Ovary (tissue), 9 donors: Measurements from ENCODE around the gene ACR. TPM values are rescaled to one million over a fixed set of nuclear protein-coding genes. Genes with fewer than 3 reads are reported as not detected.
A peak's percentile ranks its signal among the peaks of the same experiment; 100 is the strongest.
"Not testable (repeated sequence)": the region's sequence is repeated elsewhere in the genome, so short reads cannot be mapped to it uniquely, and the experiment has no call there.

ENCODE experiments used
- DNase-seq, 5 donors: peaks; one replicate each; pipeline ENCODE4 v3.0.0-alpha.2; 2019 to 2020
- H3K27ac ChIP-seq, 2 donors: fragments of 200-600 bp; one replicate each; pipeline versions ENCODE4 v1.5.1 to v1.8.0; 2019 to 2022
- H3K27me3 ChIP-seq: fragments of 200-600 bp; one replicate; pipeline ENCODE4 v1.8.0; 2022
- H3K36me3 ChIP-seq: fragments of 200-600 bp; sonication (generic); one replicate; pipeline ENCODE4 v1.5.1; 2019
- H3K4me1 ChIP-seq: one replicate; pipeline ENCODE4 v1.8.1; 2013; ENCODE audit warnings: mild to moderate bottlenecking, moderate library complexity; ENCODE audit not compliant: insufficient read depth
- H3K4me3 ChIP-seq: fragments of 200-600 bp; sonication (generic); one replicate; pipeline ENCODE4 v1.5.1; 2017
- H3K9me3 ChIP-seq, 2 donors: fragments of 200-600 bp in 1 of 2; sonication (generic) in 1 of 2; one replicate each; pipeline versions ENCODE4 v1.5.1 to v1.8.1; 2013 to 2019; ENCODE audit warnings: mild to moderate bottlenecking in 1 of 2, moderate library complexity in 1 of 2
- EP300 ChIP-seq: sonication (generic); formaldehyde crosslinking; IDR thresholded peaks from one replicate; pipeline ENCODE4 v1.6.1; 2017; ENCODE audit warnings: antibody characterized with exemption
- POLR2A ChIP-seq: fragments of 450-650 bp; IDR thresholded peaks from one replicate; pipeline ENCODE4 v1.6.1; 2017; ENCODE audit warnings: antibody characterized with exemption, mild to moderate bottlenecking, moderate library complexity
- WGBS, 3 donors: extraction: QIAGEN DNeasy Blood & Tissue Kit in 1 of 3; methylation state at CpG; one replicate each; pipeline versions ENCODE4 v1.1.5 to v1.1.7; 2013 to 2017; 5-methylcytosine and 5-hydroxymethylcytosine counted together
- intact Hi-C, 4 donors: fragments of 100-400 bp; cut with DNase I; formaldehyde crosslinking; loops; one replicate each; pipeline versions ENCODE4 v1.11.0 to v1.15.1; 2022 to 2023
- polyA plus RNA-seq, 2 donors: library from polyadenylated mRNA; stranded (reverse); fragments of 200-250 nt in 1 of 2; fragments of 350-450 nt in 1 of 2; fragmentation: Illumina TruSeq in 1 of 2; extraction: RNeasy Lipid Tissue Mini Kit (QIAGEN cat#74804) in 1 of 2; gene quantifications; one replicate each; pipeline ENCODE4 v1.2.3, GENCODE V29; 2013 to 2014
- total RNA-seq, 7 donors: library from RNA; depleted of rRNA in 2 of 7; stranded (reverse); fragments of >200 nt in 2 of 7; fragmentation: NEBNext Ultra II Directional in 3 of 7; extraction: Animal tissue kit (Norgen Biotek cat#: 25700) in 3 of 7; gene quantifications; one replicate each; pipeline versions ENCODE4 v1.1.0 to v1.2.4, GENCODE V29; 2016 to 2023
- TF ChIP-seq, protein P1 (sequence below), 3 donors: fragments of 450-650 bp in 2 of 3; fragments of 200-600 bp in 1 of 3; IDR thresholded peaks; one replicate each; pipeline versions ENCODE4 v1.5.1 to v1.8.0; 2016 to 2022; ENCODE audit warnings: antibody characterized with exemption in 3 of 3, mild to moderate bottlenecking in 1 of 3
- donor health status: DM: no; HTN: no; CAD: no; lungs with moderate emphysema.
- donor health status: DM: no; HTN: no; CAD: no.
- donor health status: Bipolar disorder and iron deficiency.
- donor health status: DM: yes; HTN: yes; CAD: no.
- donor health status: DM: no; HTN: no; CAD: no.
- donor health status: DM: yes; HTN: yes; CAD: no.

ACR gene
- total and polyA plus RNA-seq, 9 donors = 0.25 to 1.3 (median 0.33) TPM; not detected in 4

GRCh38 chr22:50739279-50739691 lies 1.3 kb downstream of the ACR start:
- no peaks in the 10 kb centered on the region for H3K27me3 ChIP-seq
- intact Hi-C loops = no loop called here
- TF ChIP-seq EP300 = no peak
- TF ChIP-seq, protein P1, sequence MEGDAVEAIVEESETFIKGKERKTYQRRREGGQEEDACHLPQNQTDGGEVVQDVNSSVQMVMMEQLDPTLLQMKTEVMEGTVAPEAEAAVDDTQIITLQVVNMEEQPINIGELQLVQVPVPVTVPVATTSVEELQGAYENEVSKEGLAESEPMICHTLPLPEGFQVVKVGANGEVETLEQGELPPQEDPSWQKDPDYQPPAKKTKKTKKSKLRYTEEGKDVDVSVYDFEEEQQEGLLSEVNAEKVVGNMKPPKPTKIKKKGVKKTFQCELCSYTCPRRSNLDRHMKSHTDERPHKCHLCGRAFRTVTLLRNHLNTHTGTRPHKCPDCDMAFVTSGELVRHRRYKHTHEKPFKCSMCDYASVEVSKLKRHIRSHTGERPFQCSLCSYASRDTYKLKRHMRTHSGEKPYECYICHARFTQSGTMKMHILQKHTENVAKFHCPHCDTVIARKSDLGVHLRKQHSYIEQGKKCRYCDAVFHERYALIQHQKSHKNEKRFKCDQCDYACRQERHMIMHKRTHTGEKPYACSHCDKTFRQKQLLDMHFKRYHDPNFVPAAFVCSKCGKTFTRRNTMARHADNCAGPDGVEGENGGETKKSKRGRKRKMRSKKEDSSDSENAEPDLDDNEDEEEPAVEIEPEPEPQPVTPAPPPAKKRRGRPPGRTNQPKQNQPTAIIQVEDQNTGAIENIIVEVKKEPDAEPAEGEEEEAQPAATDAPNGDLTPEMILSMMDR (IDR thresholded peaks at IDR 0.05) = no peak
- no peaks in the 10 kb centered on the region for H3K36me3 ChIP-seq
- H3K4me3 ChIP-seq = no peak overlapping the region
- no peak overlapping the region for H3K27ac ChIP-seq
- 66 to 80% (median 73%) methylated on average over 17 of the region's 17 CpGs for WGBS, 3 donors
- H3K9me3 ChIP-seq = no peaks in the 10 kb centered on the region
- H3K4me1 ChIP-seq = no peaks in the 10 kb centered on the region
- DNase-seq = peak in 2 of 5 donors; percentile 5 to 8

DNA sequence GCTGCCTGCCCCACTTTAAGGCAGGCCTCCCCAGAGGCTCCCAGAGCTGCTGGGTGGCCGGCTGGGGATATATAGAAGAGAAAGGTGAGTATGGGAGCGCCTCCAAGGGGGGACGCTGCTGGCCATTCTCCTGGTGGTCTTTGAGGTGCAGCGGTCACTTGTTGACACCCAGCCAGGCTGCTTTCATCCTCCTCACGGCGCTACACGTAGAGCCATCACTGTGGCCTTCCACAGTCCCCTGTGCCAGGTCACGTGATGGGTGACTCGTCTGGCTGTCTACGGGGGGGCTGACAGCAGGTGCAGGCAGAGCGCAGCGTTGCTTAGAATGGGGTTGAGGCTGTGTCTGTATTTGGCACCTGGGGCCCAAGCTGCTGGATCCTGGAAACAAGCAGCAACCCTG lies 1.9 kb downstream of the ACR start:
- intact Hi-C loops = no loop called here
- Histone ChIP-seq H3K9me3 (no peaks in the 10 kb centered on the region), H3K4me3 (no peak overlapping the region), H3K4me1 (no peaks in the 10 kb centered on the region), H3K27ac (no peak overlapping the region), H3K36me3 (no peaks in the 10 kb centered on the region), H3K27me3 (no peaks in the 10 kb centered on the region)
- no peak for TF ChIP-seq POLR2A
- TF ChIP-seq, protein P1 (IDR thresholded peaks at IDR 0.05) = no peak
- no peak for TF ChIP-seq EP300
- 79 to 85% (median 80%) methylated on average over 12 of the region's 12 CpGs for WGBS, 3 donors
- DNase-seq = peak in 1 of 5 donors; percentile 4

DNA sequence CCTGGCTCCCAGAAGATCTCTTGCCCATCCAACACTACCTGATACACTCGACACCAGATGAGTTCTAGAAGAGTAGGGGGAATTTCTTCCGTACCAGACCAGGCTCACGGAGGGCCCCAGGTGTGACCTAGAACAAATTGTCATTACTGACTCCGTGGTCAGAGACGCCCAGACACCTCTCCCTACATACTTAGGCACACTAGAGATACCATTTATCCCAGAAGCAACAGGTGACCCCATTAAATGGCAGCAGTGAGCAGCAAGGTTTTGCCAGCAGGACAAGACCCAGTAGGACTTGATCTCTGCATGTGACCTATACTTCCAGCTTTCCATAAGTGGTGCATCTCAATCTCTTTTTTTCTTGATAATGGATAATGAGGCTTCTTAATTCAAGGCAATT lies 2.7 kb downstream of the ACR start:
- H3K27me3 ChIP-seq, intact Hi-C loops, H3K36me3 ChIP-seq, H3K4me3 ChIP-seq, H3K27ac ChIP-seq, DNase-seq, H3K9me3 ChIP-seq, H3K4me1 ChIP-seq: not testable (repeated sequence)
- WGBS, 3 donors = 86 to 92% (median 87%) methylated on average over 5 of the region's 5 CpGs

- H3K4me1 ChIP-seq, intact Hi-C loops, H3K9me3 ChIP-seq, DNase-seq, H3K27ac ChIP-seq, H3K27me3 ChIP-seq, H3K4me3 ChIP-seq, H3K36me3 ChIP-seq: not testable (repeated sequence)
- WGBS, 3 donors = 59 to 71% (median 62%) methylated on average over 4 to 10 of the region's 12 CpGs
Observed at GRCh38 chr22:50744424-50744823, 6.4 kb downstream of the ACR start.

DNA sequence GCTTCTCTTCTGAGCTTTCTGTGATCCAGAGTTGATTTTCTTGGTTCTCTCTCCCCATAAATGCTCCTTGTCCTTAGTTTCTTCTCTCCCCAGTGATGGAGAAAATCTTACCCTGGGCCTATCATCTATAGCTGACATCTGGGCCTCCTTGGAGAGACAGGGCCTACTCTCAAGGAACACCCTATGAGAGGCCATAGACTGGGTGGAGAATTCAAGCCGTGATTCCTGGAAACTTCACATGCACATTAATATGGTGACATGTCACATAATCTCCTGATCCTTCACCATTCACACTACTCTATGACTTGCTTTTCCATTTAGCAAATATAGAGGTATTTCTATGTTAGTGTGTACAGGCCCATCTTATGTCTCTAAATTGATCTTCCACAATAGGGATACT lies 9.5 kb downstream of the ACR start:
- intact Hi-C loops, H3K9me3 ChIP-seq, H3K4me1 ChIP-seq, H3K4me3 ChIP-seq, DNase-seq, H3K36me3 ChIP-seq, H3K27ac ChIP-seq, H3K27me3 ChIP-seq: not testable (repeated sequence)
- WGBS, 3 donors = 77 to 87% (median 81%) methylated on average over 1 of the region's 1 CpG

DNA sequence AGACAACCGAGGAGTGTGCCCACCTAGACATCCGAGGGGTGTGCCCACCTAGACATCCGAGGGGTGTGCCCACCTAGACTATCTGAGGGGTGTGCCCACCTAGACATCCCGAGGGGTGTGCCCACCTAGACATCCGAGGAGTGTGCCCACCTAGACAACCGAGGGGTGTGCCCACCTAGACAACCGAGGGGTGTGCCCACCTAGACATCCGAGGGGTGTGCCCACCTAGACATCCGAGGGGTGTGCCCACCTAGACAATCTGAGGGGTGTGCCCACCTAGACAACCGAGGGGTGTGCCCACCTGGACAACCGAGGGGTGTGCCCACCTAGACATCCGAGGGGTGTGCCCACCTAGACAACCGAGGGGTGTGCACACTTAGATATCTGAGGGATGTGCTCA lies 10.6 kb downstream of the ACR start:
- WGBS, 3 donors = 70 to 86% (median 79%) methylated on average over 4 to 13 of the region's 13 CpGs
- H3K4me1 ChIP-seq, DNase-seq, H3K36me3 ChIP-seq, H3K27me3 ChIP-seq, H3K27ac ChIP-seq, intact Hi-C loops, H3K9me3 ChIP-seq, H3K4me3 ChIP-seq: not testable (repeated sequence)

DNA sequence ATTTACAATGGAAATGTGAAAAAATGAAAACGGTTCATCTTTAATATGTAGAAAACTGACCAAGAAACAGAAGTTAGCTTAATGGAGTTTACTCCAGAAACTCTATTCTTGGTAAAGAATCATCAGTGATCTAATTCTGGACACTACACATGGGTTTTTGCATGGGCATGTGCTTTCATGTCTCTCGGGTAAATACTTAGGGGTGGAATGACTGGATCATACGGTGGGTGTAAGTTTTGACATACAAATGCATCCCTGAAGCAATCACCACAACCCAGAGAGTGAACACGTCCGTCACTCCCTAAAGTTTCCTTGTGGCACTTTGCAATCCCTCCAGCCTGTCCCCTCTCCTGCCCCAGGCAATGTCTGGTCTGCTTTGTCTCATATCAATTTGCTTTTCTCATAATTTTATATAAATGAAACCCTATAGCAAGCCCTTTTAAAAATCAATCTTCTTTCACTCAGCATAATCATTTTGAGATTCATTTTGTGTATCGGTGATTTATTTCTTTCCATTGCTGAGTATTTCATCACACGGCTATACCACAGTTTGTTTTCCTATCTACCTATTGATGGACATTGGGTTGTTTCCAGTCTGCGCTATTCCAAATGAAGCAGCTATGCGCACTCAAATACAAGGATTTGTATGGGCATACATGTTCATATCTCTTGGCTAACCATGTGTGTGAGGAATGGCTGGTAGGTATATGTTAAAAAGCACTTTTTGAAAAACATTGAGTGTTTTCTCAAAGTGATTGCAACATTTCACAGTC lies 11.5 kb downstream of the ACR start:
- intact Hi-C loops = not testable (repeated sequence)

GRCh38 chr22:50755251-50755650 lies 17.2 kb downstream of the ACR start:
- DNase-seq, H3K36me3 ChIP-seq, H3K27ac ChIP-seq, H3K4me3 ChIP-seq, H3K9me3 ChIP-seq, intact Hi-C loops, H3K4me1 ChIP-seq, H3K27me3 ChIP-seq: not testable (repeated sequence)
- 79 to 85% (median 83%) methylated on average over 20 of the region's 20 CpGs for WGBS, 3 donors

More for the DNA sequence above, 11.5 kb downstream of the ACR start:
- H3K36me3 ChIP-seq, H3K9me3 ChIP-seq, DNase-seq, H3K27me3 ChIP-seq, H3K4me1 ChIP-seq, H3K4me3 ChIP-seq, H3K27ac ChIP-seq: not testable (repeated sequence)
- WGBS, 3 donors = 76 to 77% (median 76%) methylated on average over 9 of the region's 9 CpGs

DNA sequence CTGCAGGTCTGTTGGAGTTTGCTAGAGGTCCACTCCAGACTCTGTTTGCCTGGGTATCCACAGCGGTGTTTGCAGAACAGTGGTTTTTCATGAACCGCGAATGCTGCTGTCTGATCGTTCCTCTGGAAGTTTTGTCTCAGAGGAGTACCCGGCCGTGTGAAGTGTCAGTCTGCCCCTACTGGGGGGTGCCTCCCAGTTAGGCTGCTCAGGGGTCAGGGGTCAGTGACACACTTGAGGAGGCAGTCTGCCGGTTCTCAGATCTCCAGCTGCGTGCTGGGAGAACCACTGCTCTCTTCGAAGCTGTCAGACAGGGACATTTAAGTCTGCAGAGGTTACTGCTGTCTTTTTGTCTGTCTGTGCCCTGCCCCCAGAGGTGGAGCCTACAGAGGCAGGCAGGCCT lies 18.4 kb downstream of the ACR start:
- H3K27me3 ChIP-seq, H3K4me1 ChIP-seq, H3K27ac ChIP-seq, H3K4me3 ChIP-seq, H3K36me3 ChIP-seq, DNase-seq, H3K9me3 ChIP-seq, intact Hi-C loops: not testable (repeated sequence)
- WGBS, 3 donors = 0 to 32% (median 14%) methylated on average over 2 to 9 of the region's 9 CpGs

DNA sequence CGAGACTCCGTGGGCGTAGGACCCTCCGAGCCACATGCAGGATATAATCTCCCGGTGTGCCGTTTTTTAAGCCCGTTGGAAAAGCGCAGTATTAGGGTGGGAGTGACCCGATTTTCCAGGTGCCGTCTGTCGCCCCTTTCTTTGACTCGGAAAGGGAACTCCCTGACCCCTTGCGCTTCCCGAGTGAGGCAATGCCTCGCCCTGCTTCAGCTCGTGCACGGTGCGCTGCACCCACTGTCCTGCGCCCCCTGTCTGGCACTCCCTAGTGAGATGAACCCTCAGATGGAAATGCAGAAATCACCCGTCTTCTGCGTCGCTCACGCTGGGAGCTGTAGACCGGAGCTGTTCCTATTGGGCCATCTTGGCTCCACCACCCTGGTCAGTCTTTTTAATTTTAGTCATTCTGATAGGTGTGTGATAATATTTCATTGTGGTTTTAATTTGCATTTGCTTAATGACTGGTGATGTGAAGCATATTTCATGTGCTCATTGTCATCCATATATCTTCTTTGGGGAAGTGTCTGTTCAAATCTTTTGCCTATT lies 19.0 kb downstream of the ACR start:
- 14 to 15% (median 14%) methylated on average over 18 to 24 of the region's 24 CpGs for WGBS, 3 donors
- H3K27ac ChIP-seq, H3K4me1 ChIP-seq, H3K36me3 ChIP-seq, H3K9me3 ChIP-seq, H3K27me3 ChIP-seq, intact Hi-C loops: not testable (repeated sequence)
- peak overlapping the region; percentile 47 for H3K4me3 ChIP-seq
- peak in 2 of 5 donors; percentile 31 to 53 for DNase-seq
